NCI-H1694 (cell line): ENCODE data around the gene ZFP2.
"Not testable (repeated sequence)": the region's sequence is repeated elsewhere in the genome, so short reads cannot be mapped to it uniquely, and the experiment has no call there.

ENCODE experiments used
- DNase-seq: peaks from one replicate; lab custom pipeline; 2025; lab: John Stamatoyannopoulos, UW

The ZFP2 gene

DNA sequence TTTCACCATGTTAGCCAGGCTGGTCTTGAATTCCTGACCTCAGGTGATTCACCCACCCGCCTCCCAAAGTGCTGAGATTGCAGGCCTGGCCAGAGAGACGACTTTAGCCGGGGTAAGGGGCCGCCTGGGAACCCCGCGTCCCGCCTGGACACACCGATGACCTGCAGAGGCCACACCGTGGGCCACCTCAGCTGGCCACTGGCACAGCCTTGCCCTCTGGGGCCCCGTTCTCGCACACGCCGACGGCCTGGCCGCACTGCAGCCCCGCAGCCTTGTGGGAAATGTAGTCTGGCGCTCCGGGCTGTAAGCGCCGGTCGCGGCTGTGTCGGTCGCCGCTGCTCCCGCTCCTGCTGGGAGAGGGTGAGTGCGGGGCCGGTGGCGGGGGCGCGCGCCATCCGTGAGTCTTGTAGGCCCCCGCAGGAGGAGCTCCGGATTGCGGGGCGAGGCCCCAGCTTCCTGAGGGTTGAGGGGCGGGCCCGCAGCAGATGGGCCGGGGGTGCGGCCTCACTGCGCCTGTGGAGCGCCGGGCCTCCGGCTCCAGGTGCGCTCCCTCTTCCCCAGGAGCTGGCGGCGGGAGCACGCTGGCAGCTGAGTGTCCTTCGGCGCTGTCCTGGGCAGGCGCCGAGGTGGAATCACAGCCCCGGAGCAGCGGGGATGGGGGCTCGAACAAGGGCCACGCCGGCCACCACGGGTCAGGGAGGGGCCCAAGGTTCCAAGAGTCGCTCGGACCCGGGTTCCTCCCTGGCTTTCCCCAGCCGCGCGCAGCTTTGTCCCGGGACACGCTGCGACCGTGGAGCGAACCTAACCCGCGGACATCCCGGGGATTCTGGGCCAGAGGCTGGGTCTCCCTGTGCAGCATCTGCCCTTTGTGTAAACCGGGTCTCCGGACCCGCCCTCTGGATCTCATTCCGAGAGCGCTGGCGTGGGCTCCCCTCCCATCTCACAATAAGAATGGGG, at the start of gene ZFP2:
ZFP2 (plus strand) TSS at position 299 of the 957 bp plus-strand sequence. CDS start 35,401 bp downstream, outside the sequence.
- no peak for DNase-seq

DNA sequence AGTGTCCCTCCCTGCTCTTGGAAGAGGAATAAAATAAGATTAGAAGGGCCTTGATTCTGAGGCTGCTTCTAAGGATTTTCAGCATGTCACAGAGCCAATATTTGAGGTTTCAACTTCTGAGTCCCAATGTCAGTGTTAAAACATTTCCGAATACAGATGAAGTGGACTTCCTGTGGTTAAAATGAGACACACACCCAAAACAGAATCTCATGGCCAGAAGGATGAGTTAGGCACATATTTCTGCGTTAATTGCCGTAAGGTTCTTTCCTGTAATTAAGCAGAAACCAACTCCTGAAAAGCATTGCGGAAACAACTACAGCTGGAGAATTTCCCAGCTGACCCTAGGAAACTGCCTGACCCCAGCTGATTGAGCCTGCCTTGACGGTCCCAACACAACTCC, 46.4 kb upstream of the ZFP2 start:
- DNase-seq = no peak

DNA sequence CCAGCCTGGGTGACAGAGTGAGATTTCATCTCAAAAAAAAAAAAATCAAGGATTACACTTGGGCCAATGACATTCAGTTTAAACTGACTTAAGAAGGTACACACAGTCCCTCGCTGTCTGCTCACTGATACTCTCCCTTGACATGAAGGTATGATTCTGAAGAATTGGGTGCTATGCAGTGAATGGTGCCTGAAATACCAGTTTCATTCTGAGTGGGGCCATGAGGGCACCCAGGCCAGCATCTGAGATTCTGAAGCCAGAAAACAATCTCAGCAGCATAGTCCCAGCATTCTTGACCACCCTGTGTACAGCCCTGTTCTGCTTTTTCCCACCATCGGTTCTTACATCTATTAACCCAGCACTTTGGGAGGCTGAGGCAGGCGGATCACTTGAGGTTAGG, 43.8 kb upstream of the ZFP2 start:
- no peak for DNase-seq

DNA sequence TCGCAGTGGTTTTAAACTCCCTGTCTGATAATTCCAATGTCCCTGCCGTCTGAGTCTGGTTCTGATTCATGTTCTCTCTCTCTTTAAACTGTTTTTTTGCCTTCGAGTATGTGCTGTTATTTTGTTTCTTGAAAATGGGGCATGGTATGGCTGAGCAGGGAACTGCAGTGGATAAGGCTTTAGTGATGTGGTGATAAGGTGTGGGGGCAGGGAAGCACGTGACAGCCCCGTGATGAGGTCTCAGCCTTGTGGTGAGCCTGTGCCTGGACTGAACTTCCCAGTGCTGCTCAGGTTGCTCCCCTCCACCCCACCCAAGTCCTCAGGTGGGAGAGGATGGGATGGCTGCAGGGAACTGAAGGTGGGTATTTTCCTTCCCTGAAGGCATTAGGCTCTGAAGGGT, 41.4 kb upstream of the ZFP2 start:
- no peak for DNase-seq

DNA sequence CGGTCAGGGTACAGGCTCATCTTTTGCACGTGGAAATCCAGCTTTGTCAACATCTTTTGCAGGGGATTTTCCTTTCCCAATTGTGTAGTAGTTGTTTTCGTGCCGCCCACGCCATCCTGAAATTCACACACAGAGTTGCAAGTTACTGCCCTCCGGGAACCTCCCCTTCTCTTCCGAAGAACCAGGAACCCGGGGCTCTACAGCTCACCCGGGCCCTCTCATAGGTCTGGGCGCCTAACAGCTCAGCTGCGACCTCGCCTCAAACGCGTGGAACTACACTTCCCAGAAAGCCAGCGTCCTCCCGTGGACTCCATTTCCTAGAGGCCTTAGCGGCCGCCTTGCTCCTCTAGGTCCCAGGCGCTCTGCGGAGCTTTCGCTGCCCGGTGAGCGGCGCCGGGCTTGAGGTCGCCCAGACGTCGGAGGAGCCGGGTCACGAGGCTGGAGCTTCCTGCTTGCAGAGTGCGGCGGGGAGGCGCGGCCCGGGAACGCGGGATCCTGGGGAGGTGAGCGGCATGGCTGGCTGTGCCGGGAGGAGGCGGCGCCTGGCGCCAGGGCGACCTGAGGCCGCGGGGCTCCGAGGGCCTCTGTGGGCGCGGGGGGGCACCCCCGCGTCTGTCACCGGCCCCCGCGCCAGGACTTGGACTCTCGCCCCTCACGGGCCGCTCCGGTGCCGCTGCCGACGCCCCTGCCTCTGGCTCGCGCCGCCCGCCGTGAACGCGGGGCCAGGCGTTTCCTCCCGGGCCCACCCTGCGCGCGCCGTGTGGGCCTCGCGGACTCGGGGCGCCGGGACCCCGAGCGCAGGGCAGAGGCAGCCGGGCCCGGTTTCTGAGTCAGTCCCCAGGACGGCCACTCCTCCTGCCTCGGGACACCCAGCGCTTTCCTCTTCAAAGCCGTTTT, 35.8 kb upstream of the ZFP2 start, which contains the start of gene ZNF354B:
ZNF354B (plus strand) TSS at position 329 of the 897 bp plus-strand sequence. CDS start 1,095 bp downstream, outside the sequence.
- DNase-seq = peak; percentile 74

DNA sequence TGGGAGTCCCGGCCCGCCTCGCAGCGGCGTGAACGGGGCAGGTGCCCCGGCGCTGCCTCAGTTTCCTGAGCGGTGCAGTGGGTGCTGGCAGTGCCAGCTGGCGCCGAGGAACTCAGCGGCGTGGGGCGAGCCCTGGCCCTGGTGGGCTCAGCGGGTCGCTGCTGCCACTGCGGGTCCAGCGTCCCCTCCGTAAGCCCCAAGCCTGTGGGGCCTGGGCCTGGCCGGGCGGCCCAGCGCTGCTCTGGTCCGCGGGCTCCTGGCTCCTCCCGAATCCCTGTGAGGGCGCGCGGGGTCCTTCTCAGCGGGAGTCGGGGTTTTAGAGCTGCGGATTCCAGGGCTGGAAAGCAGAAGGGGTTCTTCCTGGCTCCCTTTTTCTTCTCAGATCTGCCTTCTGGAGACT, 35.1 kb upstream of the ZFP2 start:
- not testable (repeated sequence) for DNase-seq

DNA sequence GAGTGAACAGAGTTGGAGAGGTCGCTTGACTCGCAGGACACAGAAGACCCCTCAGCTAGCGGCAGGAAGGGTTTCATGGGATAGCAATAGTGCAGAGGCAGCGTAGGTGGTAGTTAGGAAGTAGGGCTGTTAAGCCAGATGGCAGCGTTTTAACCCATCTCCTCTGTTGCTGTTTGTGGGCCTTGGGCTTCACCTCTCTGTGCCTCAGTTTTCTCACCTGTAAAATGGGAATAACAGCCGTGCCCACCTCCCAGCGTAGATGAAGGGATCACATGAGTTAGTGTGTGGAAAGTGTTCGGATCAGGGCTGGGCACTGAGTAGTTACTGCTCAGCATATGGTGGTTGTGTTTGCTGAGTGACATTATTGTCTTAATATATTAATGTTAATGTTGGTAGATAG, 34.1 kb upstream of the ZFP2 start:
- DNase-seq = no peak

DNA sequence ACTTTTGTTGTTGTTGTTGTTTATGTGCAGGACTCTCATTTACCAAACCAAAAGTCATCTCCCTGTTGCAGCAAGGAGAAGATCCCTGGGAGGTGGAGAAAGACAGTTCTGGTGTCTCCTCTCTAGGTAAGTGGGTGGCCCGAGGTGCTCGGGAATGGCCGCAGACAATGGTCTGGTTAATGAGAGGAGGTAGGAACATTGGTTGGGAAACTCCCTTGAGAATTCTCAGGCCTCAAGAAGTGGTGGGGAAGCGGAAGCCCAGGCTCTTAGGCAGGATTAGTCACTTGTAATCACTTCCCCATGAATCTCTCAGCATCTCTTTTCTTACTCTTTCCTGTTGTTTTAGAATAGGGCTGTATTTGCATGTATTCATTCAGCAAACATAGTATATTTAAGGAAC, 28.8 kb upstream of the ZFP2 start:
- DNase-seq = no peak

DNA sequence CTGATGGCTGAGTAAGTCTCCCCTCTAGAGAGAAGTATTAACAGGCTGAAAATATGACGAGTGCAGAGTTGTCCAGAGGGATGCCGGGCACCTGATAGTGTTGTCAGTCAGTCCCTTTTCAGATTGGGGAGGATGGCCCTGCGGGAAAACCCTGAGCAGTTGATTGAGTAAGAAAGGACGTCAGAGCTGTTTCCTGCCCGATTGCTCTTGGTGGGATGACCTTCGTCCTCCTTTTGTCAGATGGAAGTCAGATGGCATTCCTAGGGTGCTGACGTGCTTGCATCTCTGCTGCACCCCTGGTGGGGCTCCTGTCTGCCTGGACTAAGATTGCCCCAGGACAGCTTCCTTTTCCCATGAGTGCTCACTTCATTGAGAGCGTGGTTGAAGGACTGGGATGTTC, 26.1 kb upstream of the ZFP2 start:
- DNase-seq = no peak

DNA sequence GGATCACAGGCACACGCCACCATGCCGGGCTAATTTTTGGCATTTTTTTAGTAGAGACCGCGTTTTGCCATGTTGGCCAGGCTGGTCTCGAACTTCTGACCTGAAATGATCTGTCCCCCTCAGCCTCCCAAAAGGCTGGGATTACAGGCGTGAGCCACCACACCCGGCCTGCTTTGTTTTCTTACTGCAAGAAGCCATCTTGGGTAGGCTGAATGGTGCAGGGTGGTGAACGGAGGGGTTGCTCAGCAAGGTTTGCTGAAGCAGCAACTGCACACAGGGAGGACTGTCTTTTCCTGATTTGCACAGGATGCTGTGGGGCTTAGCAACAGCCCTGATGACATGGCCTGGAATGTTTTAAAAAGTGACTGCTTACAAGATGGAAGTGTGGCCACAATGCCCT, 25.3 kb upstream of the ZFP2 start:
- DNase-seq = no peak

DNA sequence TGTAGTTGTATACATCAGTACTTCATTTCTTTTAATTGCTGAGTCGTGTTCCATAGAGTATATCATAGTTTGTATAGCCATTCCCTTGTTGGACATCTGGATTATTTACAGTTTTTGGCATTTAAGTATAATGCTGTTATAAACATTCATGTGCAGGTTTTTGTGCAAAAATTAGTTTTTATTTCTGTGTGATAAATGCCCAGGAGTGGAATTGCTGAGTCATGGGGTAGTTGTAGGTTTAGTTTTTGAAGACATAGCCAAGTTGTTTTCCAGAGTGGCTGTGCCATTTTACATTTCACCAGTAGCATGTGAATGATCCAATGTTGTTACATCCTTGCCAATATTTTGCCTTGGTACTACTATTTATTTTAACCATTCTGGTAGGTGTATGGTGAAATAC, 23.4 kb upstream of the ZFP2 start:
- DNase-seq = no peak

DNA sequence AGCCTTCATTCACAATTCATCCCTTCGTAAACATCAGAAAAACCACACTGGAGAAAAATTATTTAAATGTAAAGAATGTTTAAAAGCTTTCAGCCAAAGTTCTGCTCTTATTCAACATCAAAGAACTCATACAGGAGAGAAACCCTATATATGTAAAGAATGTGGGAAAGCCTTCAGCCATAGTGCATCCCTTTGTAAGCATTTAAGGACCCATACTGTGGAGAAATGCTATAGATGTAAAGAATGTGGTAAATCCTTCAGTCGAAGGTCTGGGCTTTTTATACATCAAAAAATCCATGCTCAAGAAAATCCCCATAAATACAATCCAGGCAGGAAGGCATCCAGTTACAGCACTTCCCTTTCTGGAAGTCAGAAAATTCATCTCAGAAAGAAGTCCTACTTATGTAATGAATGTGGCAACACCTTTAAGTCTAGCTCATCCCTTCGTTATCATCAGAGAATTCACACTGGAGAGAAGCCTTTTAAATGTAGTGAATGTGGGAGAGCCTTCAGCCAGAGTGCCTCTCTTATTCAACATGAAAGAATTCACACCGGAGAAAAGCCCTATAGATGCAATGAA, 12.5 kb upstream of the ZFP2 start:
- not testable (repeated sequence) for DNase-seq

DNA sequence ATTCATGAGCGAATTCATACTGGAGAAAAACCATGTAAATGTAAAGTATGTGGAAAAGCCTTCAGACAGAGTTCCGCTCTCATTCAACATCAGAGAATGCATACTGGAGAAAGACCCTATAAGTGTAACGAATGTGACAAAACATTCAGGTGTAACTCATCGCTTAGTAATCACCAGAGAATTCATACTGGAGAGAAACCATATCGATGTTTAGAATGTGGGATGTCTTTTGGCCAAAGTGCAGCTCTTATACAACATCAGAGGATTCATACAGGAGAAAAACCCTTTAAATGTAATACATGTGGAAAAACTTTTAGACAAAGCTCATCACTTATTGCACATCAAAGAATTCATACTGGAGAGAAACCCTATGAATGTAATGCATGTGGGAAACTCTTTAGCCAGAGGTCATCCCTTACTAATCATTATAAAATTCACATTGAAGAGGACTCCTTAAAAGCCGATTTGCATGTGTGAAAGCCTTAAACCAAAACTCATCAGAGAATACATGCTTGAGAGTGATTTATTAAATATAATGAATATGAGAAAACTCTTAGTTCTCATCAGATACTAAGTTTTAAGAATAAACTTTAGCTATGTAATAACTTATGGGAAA, 11.8 kb upstream of the ZFP2 start:
- no peak for DNase-seq

DNA sequence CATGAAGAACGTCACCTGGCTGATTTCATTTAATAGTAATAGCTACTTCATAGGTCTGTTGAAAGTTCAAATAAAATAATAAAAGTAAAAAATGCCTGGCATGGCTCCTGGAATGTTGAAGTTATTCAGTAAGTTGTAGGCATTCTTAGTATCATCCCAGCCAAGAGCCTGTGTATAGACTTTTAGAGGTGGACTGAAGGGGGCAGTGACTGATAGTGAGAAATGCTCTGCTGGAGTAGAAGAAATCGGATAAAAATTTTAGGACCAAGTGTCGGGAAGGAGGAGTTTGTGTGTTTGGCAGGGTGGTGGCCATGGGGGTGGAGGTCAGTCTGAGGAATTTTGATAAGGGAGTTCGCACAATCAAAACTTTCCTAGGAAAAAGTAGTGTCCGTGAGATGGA, 3.6 kb downstream of the ZFP2 start:
- no peak for DNase-seq

DNA sequence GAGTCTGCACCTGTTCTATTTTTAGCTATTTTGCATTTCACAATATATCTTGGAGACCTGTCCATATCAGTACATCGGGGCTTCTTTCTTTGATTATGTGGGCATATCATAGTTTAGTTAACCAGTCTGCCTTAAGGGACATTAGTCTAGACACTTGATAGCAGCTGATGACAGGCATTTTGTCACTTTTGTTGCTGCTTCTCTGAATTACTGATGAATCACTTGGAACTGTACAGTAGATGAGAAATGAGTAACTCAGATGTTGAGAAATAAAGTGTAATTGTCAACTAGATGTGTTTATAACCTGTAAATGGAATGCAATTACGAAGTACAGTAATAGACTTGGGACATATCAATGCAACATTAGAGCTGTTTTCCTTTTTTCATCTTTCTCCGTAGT, 7.1 kb downstream of the ZFP2 start:
- no peak for DNase-seq

DNA sequence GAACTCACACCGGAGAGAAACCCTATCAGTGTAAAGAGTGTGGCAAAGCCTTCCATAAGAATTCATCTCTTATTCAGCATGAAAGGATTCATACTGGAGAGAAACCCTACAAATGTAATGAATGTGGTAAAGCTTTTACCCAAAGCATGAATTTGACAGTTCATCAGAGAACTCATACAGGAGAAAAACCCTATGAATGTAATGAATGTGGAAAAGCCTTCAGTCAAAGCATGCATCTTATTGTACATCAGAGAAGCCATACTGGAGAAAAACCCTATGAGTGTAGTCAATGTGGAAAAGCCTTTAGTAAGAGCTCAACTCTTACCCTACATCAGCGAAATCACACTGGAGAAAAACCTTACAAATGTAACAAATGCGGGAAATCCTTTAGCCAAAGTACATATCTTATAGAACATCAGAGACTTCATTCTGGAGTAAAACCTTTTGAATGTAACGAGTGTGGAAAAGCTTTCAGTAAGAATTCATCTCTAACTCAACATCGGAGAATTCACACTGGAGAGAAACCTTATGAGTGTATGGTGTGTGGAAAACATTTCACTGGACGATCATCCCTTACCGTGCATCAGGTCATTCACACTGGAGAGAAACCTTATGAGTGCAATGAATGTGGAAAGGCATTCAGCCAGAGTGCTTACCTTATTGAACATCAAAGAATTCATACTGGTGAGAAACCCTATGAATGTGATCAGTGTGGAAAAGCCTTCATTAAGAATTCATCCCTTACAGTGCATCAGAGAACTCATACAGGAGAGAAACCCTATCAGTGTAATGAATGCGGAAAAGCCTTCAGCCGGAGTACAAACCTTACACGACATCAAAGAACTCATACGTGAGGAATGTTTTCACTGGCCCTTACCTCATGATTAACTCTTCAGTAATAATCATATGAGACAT, 36.4 kb downstream of the ZFP2 start:
- DNase-seq = peak; percentile 0

DNA sequence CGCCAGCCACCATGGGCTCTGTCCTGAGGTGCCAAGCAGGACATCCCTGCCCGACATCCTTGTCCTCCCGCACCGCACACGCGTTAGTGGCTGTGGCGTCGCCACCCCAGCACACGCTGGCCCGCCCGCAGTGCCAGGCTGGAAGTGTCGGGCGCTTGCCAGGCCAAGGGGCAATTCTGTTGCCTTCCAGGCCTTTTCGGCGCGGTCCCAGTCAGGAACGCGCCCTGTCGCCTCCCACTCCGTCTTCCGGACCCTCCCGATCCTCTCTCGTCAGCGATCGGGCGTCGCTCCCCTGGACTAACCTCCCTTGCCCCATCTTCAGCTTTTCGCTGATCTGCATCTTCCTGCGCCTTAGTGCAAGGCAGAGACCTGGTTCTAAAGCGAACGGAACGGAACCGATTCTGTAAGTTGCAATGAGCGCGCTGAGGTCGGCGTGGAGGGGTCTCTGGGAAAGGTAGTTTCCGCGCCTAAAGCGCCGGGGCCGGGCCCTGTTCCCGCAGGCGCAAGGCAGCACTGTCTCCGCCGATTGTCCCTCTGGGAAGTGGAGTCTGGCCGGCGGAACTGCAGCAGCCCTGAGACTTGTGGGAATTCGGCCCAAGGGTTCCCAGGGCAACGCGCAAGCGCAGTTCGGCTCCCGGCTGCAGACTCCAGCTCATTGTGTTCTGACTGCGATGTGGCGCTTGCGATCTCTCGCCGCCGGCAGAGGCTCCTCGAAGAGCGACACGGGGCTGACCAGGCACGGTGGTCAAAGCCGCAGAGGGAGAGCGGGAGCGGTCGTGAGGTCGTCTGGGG, 45.1 kb downstream of the ZFP2 start, which contains the start of gene ZNF454:
ZNF454 (plus strand) TSS at position 630 of the 792 bp plus-strand sequence. CDS start 1,594 bp downstream, outside the sequence.
- DNase-seq = no peak

DNA sequence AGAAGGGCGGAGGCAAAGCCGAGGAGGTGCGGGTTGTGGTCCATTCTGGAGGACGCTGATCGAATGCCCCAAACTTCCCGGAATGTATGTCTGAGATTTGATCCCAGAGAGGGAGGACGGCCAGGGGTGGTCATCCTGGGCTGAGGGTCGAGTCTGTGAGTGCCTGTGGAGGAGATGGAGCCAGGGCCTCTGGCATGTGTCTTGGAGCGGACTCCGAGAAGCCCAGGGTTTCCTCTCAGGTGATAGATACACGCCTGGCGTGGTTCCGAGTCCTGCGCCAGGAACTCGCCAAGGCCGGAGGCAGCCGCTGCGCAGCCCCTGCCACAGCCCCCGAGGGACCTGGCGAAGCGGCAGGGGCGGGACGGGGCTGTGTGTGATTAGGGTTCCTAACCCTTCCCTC, 45.6 kb downstream of the ZFP2 start:
- no peak for DNase-seq

DNA sequence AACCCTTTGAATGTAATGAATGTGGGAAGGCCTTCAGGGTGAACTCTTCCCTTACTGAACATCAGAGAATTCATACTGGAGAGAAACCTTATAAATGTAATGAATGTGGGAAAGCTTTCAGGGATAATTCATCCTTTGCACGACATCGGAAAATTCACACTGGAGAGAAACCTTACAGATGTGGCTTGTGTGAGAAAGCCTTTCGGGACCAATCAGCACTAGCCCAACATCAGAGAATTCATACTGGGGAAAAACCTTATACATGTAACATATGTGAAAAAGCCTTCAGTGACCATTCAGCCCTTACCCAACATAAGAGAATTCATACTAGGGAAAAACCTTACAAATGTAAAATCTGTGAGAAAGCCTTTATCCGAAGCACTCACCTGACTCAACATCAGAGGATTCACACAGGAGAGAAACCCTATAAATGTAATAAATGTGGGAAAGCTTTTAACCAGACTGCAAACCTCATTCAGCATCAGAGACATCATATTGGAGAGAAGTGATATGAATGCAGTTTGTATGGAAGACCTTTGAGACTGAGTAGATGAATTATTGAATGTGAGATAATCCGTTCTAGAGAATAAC, 69.8 kb downstream of the ZFP2 start:
- DNase-seq = no peak
